NOMO-1 (cell line): ENCODE results near the gene DEAF1.
A peak's percentile ranks its signal among the peaks of the same experiment; 100 is the strongest.

Experiments used
- DNase-seq, 2 experiments: peaks; one replicate each; lab custom pipeline; 2025; ENCODE audit not compliant: unreplicated experiment in 2 of 2; lab: John Stamatoyannopoulos, UW

The DEAF1 gene

GRCh38 chr11:613369-613968 is 81.6 kb downstream of the DEAF1 start:
- peak in 1 of 2 experiments; percentile 58 for DNase-seq

GRCh38 chr11:612961-613300 is 82.1 kb downstream of the DEAF1 start:
- DNase-seq, result no peak

- no peak for DNase-seq
These were observed 82.6 kb downstream of the DEAF1 start for GRCh38 chr11:612201-612960.

GRCh38 chr11:611001-611996 is 83.7 kb downstream of the DEAF1 start:
- no peak for DNase-seq

- DNase-seq, result no peak
These were observed 84.7 kb downstream of the DEAF1 start for GRCh38 chr11:610146-610801.

GRCh38 chr11:609341-609811 is 85.6 kb downstream of the DEAF1 start:
- no peak for DNase-seq

GRCh38 chr11:608791-609251 is 86.2 kb downstream of the DEAF1 start:
- no peak for DNase-seq

- no peak for DNase-seq
These were observed 86.9 kb downstream of the DEAF1 start for GRCh38 chr11:607971-608659.

- no peak for DNase-seq
These were observed 87.8 kb downstream of the DEAF1 start for GRCh38 chr11:607020-607780.

- no peak for DNase-seq
These were observed 88.8 kb downstream of the DEAF1 start for GRCh38 chr11:606245-606644.

- DNase-seq, result no peak
These were observed 89.5 kb downstream of the DEAF1 start for GRCh38 chr11:605286-606129.

- DNase-seq, result no peak
These were observed 91.9 kb downstream of the DEAF1 start for GRCh38 chr11:603154-603553.

- no peak for DNase-seq
These were observed 93.3 kb downstream of the DEAF1 start for GRCh38 chr11:601573-602245.

- no peak for DNase-seq
These were observed 96.9 kb downstream of the DEAF1 start for GRCh38 chr11:598005-598680.

- DNase-seq, result no peak
These were observed 97.8 kb downstream of the DEAF1 start for GRCh38 chr11:597166-597725.

GRCh38 chr11:596374-596773 is 98.6 kb downstream of the DEAF1 start:
- DNase-seq, result no peak

- DNase-seq, result no peak
These were observed 99.6 kb downstream of the DEAF1 start for GRCh38 chr11:595400-595799.
